Measurements from ENCODE around the gene CDKN2B-AS1.
A peak's percentile ranks its signal among the peaks of the same experiment; 100 is the strongest.

The CDKN2B-AS1 gene

DNA sequence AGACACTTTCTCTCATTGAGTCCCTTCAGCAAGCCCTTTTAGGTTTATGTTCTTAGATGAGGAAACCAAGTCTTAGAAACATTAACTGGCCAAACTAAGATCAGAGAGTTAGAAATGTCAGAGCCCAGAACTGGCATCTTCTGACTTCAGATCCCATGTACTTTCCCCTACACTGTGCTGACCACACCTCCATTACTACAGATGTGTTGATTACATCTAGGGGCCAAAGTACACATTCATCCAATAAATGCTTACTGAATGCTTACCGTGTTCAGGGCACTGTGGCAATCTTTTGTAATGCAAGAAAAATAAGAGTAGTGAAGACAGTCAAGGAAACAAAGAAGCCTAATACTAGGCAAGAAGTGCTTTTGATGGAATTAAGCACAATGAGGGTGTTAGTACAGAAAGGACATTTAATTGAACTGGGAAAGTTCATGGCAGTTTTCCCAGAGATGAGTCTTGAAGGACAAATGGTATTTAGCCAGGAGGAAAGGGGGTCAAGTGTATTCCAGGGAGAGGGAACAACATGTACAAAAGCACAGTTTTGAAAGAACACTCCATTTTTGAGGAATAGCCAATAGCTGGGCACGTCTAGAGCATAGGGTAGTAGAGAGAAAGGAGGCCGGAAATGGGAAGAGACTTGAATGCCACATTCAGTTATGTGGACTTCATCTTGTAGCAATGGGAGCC is 104.2 kb downstream of the CDKN2B-AS1 start:
- no peak overlapping the region for H3K4me3 ChIP-seq (replicated peaks; ENCODE audit: low read depth, low read length)
- TF ChIP-seq, protein P1, sequence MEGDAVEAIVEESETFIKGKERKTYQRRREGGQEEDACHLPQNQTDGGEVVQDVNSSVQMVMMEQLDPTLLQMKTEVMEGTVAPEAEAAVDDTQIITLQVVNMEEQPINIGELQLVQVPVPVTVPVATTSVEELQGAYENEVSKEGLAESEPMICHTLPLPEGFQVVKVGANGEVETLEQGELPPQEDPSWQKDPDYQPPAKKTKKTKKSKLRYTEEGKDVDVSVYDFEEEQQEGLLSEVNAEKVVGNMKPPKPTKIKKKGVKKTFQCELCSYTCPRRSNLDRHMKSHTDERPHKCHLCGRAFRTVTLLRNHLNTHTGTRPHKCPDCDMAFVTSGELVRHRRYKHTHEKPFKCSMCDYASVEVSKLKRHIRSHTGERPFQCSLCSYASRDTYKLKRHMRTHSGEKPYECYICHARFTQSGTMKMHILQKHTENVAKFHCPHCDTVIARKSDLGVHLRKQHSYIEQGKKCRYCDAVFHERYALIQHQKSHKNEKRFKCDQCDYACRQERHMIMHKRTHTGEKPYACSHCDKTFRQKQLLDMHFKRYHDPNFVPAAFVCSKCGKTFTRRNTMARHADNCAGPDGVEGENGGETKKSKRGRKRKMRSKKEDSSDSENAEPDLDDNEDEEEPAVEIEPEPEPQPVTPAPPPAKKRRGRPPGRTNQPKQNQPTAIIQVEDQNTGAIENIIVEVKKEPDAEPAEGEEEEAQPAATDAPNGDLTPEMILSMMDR (IDR thresholded peaks at IDR 0.05; ENCODE audit: low read length, missing control alignments): no peak
- DNase-seq (ENCODE audit: low read depth): no peak

DNA sequence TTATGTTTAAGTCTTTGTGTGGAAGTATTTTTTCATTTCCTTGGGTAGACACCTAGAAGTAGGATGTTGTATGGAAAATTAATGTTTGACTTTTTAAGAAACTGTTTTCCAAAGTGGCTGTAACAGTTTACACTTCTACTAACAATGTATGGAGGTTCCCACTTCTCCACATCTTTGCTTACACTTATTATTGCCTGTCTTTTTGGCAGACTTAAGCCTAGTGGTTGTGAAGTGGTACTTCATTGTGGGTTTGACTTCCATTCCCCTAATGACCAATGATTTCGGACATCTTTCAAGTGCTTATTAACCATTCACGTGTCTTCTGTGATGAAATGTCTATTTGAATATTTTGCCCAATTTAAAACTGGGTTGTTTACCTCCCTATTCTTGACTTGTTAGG is 106.0 kb downstream of the CDKN2B-AS1 start:
- no peak overlapping the region for H3K4me3 ChIP-seq (replicated peaks; ENCODE audit: low read depth, low read length)
- no peak for DNase-seq (ENCODE audit: low read depth)
- TF ChIP-seq, protein P1 (IDR thresholded peaks at IDR 0.05; ENCODE audit: low read length, missing control alignments): peak; percentile 27

DNA sequence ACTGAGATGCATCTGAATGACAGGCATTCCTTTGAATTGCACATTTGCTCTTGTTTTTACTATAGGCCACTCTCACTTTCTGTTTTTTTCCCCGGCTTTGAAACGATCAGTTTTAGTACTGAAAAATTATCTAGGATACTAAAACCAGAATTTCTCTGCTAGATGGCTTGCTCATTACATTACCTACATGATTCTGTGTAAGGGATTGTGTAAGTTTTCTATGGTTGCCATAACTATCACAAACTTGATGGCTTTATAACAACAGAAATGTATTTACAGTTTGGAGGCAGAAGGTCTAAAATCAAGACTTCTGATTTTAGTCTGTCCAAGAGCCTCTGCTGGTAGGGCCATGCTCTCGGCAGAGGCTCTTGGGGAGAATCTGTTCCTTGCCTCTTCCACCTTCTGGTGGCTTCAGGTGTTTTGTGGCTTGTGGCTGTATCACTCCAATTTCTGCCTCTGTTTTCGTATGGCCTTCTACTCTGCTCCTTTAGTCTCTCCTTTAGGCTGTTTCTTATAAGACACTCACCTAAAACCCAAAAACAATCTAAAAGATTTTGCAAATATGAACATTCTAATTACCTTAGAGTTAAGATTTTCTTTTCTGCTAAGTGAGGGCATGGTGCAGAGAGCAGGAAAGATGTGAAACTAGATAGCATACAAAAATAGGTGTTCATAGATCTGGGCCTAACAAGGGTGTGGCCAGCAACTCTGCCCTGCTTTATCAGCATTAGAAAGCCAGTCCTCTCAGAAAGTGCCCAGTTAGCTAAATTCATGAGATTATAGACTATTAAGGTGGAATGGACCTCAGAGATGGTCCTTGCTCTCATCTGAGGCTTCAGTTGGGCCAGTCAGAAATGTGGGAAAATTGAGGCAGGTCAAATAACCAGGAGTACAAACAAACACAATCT is 107.8 kb downstream of the CDKN2B-AS1 start:
- TF ChIP-seq, protein P1 (IDR thresholded peaks at IDR 0.05; ENCODE audit: low read length, missing control alignments): no peak
- DNase-seq (ENCODE audit: low read depth): no peak
- no peak overlapping the region for H3K4me3 ChIP-seq (replicated peaks; ENCODE audit: low read depth, low read length)

DNA sequence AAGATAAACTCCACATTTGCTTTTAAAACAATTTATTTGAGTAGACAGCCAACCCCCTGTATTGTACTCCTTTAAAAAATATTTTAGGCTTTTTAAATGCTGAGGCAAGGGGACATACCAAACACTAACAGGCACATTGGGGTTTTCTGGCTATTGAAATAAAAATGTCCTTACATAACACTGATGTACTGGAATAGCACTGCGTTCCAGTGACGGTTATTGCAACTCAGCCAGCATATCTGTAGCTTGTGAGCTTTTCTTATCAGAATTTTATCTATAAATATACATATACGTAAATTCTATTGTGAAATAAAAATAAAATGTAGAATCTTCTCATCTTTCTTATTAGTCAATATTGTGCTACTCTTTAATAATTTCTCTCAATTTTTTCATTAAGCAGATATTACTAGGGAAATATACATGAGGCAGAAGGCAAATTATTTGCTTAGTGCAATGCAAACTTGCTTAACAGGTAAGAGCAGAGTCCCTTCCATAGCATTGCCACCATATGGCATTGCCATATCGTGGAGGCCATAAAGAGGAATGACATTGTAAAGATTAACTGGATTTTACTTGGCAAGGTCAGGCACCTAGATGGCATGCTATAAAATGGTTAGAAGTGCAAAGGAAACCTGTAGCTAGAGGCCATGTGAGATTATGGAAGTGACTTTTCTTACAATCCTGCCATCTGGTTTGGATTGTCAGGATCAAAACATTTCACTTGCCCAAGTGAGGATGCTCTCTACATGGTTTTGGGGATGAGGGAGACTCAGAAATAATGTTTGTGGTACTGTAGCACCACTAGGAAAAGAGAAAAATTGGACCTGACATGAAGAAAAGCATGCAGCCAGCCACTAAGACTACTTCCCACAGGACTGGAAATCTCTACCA is 109.3 kb downstream of the CDKN2B-AS1 start:
- TF ChIP-seq, protein P1 (IDR thresholded peaks at IDR 0.05; ENCODE audit: low read length, missing control alignments): no peak
- H3K4me3 ChIP-seq (replicated peaks; ENCODE audit: low read depth, low read length): no peak overlapping the region
- DNase-seq (ENCODE audit: low read depth): peak; percentile 88

DNA sequence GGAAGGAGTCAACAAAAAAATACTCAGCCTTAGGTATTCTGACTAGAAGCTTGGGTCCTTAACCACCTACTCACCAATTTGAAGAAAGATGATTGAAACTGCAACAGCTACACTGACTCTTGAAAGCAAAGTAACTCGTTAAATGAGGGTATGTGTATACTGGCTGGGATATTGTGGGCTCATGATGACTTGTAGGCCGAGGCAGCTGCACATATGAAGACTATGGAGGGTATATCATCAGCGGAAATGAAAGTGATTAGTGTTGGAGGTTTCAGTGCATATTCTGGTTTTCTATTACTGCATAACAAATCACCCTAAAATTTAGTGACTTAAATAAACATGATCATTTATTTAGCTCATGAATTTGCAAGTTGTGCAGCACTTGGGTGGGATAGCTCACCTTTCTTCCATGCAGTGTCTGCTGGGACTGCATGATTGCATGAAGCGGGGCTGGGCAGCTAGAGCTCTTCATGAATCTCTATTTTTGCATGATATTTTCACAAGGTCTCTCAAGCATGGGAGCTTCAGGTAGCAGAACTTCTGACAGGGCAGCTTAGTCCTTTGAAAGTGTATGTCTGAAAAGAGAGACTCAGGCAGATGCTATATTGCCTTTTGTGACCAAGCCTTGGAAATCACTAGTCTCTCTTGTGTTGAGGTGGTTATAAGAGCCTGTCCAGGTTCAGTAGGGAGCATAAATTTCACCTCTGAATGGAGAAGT is 110.6 kb downstream of the CDKN2B-AS1 start:
- no peak for DNase-seq (ENCODE audit: low read depth)
- no peak overlapping the region for H3K4me3 ChIP-seq (replicated peaks; ENCODE audit: low read depth, low read length)
- TF ChIP-seq, protein P1 (IDR thresholded peaks at IDR 0.05; ENCODE audit: low read length, missing control alignments): no peak
